GM21529 (cell line): ENCODE results near the gene TXNDC11.
"Not testable (repeated sequence)": the region's sequence is repeated elsewhere in the genome, so short reads cannot be mapped to it uniquely, and the experiment has no call there.

Experiments used
- ATAC-seq: cut with Tn5 transposase; IDR thresholded peaks from one replicate; pipeline ENCODE4 v1.9.1; 2021; ENCODE audit not compliant: unreplicated experiment

The TXNDC11 gene

DNA sequence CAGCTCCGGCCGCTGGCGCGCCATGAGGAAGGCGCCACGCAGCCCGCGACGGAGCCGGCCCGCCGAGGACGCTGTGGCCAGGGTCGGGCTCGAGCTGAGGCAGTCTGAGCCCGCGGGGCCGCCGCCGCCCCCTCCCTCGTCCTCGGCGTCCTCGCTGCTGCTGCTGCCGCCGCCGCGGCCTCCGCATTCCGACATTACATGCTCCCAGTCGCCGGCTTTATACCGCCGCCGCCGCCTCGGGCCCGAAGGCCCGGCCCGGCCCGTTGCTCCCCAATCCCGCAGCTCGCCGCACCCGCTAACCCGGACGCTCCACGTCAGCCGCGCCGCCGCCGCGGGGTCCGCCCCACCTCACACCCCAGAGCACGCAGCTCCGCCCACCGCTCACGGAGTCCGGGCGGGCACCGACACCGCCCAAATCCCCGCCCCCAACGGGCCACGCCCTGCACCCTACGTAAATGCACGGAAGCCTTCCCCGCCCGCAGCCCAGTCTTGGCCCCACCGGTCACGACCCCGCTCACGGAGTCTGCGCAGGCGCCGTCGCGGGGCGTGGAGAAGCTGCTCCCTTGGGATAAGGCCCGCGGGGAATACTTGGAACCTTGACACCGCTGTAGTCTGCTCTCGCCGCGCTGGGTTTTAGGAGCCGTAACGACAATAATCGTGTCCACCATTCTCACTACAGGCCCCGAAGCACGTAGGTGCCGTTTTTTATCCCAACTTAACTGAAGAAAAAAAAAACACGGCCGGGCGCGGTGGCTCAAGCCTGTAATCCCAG, at the start of gene TXNDC11:
Gene TXNDC11 (minus strand): TSS at position 322 of the 772 bp plus-strand sequence. CDS start 127 bp downstream, at position 195.
- ATAC-seq: peak; percentile 87

- no peak for ATAC-seq
Observed at GRCh38 chr16:11791144-11791828, 48.6 kb upstream of the TXNDC11 start.

DNA sequence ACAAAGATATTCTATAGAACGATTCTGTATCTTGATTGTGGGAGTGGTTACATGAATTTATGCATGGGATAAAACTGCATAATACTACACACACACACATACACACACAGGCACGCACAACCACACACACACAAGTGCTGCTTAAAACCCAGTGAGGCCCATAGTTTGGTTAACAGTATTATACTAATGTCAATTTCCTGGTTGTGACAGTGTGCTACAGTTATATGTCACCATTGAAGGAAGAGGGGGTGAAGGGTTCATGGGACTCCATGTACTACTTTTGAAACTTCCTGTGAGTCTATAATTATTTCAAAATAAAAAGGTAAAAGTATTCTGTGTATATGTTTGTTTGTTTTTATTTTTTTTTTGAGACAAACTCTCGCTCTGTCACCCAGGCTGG, 46.3 kb upstream of the TXNDC11 start:
- ATAC-seq: no peak

GRCh38 chr16:11784980-11785599, 42.4 kb upstream of the TXNDC11 start:
- not testable (repeated sequence) for ATAC-seq

DNA sequence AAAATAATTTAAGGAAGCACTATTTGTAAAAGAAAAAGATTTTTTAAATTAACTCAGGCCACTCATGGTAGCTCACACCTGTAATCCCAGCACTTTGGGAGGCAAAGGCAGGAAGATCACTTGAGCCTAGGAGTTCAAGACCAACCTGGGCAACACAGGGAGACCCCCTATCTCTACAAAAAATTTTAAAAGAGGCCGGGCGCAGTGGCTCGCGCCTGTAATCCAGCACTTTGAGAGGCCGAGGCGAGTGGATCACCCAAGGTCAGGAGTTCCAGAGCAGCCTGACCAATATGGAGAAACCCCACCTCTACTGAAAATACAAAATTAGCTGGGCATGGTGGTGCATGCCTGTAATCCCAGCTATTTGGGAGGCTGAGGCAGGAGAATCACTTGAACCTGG, 41.7 kb upstream of the TXNDC11 start:
- not testable (repeated sequence) for ATAC-seq

- no peak for ATAC-seq
Observed at GRCh38 chr16:11784038-11784369, 41.3 kb upstream of the TXNDC11 start.

- ATAC-seq: peak; percentile 52
Observed at GRCh38 chr16:11783319-11784037, 40.8 kb upstream of the TXNDC11 start.

DNA sequence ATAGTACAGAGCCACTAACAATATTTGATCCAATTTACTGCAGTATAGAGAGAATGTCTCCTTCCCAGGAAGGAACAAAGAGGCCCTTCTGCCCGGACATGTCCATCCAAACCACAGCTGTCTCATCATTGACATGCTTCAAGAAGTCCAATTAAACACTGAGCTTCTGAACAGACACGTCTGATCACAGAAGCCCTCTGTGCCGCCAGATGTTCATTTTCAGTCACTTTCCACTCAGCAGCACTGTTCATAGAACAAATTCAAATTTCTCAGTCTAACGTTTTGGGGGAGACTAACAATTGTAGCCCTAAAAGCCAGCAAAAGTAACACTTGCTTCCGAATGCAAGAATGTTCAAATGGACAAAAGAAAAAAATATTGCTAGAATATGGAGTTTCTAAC, 39.1 kb upstream of the TXNDC11 start:
- ATAC-seq: no peak

GRCh38 chr16:11780991-11781680, 38.5 kb upstream of the TXNDC11 start:
- ATAC-seq: no peak

DNA sequence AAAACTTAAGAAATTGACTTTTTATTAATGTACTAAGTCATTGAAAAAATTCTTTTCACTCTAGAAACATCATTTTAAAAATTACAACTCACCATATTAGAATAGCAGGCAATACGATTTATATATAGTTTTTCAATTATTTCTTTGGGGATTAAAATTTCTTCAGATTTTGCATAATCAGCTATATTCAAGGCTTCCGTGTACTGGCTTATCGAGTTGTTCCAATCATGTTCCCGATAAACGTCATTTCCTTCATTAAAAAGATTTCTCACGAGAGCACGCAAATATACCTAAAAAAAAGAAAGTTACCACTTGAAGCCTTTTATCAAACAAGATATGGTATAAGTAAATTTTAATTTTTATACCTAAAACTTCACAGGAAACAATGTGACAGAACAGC, 36.4 kb upstream of the TXNDC11 start:
- no peak for ATAC-seq

- no peak for ATAC-seq
Observed at GRCh38 chr16:11774065-11774626, 31.5 kb upstream of the TXNDC11 start.

- ATAC-seq: peak; percentile 67
Observed at GRCh38 chr16:11768849-11769248, 26.2 kb upstream of the TXNDC11 start.

DNA sequence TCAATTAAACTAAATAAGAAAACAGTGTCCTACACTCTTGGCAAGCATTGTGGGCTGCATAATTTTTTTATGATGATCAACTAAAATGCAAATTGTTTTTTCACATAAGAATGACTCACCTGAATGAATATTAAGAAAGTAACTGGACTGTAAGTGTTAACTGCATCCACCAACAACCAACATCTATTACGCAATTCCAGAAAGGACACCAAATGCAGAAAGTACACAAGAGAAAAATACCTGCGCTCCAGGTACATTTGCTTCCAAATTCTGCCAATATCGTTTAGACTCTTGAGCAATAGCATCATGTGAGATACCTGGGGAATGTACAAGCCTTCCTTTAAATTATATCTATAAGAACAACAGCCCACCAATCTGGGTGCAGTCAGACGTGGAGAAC, 19.8 kb upstream of the TXNDC11 start:
- no peak for ATAC-seq

GRCh38 chr16:11759997-11760396, 17.3 kb upstream of the TXNDC11 start:
- no peak for ATAC-seq

DNA sequence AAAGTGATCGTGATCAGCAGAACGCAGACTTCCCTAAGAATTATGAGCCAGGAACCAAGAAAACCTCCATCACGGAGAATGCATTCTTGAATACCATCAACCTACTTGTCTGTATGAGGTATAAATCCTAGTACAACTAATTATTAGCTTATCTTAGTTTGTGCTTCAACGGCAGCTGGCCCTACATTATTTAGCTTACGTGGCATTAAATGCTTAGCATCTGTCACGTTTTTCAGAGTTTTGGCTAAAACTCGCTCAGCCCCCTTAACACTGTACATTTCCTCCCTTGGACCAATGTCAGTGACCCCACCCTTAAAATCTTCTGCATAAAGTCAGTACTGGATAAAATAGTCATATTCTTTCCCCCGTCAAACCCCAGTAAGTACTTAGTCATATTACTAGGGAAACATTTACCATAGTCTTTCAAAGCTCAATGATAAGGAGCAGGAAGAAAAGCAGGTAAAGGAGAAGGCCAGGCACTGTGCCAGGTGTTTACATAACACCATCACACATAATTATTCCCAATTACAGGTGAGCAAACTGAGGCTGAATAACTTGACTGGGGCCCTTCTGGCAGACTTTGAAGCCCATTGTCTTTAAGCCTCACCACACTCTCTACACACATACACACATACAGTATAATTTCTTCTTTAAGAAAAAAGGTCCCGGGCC, 16.6 kb upstream of the TXNDC11 start:
- ATAC-seq: no peak

DNA sequence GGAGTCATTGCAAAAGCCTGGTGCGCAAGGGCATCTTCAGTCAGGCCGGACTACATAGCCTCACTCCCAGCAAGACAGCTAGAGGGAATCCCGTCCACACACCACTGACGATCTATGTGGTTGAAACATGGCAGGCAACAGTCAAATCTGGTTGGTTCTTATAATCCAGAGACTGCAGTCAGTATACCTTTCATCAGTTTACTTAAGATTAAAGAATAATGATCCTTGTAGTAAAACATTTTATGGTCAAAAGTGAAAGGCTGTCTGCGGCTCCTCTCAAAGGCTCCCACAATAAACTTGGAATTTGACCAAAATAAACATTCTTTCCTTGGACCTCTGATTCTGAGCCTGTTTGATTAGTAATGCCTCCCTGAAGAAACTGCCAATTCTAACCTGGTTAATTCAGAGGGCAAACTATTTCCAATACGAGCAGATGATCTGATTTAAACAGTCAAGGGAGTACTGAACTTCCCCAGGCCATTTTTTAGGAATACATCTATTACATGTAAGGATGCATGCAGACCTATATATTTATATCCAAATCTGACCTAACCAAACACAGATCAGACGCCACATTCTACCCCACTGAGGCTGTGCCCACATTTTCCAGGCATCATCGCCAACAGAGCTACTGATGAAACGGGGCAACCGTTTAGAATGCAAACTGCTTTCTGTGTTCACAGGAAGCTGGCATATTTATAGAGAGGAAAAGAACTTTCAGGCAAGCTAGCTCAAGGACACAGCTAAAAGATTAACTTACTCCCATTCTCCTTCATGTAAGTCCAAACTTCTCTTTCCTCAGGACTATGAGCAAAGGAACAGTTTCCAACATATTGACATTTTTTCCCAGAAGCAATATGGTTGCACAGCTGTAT, 15.3 kb upstream of the TXNDC11 start:
- ATAC-seq: no peak

GRCh38 chr16:11756248-11756647, 13.6 kb upstream of the TXNDC11 start:
- ATAC-seq: no peak

GRCh38 chr16:11755022-11755760, 12.5 kb upstream of the TXNDC11 start:
- no peak for ATAC-seq
